Rectal smooth muscle tissue (tissue), 1 donor: Measurements from ENCODE around the gene TMEM164.

Experiments used
- H3K27ac ChIP-seq: one replicate; pipeline ENCODE4 v1.7.0; 2013; ENCODE audit warnings: low read depth, low read length, inconsistent platforms
- H3K27me3 ChIP-seq: one replicate; pipeline ENCODE4 v1.7.0; 2013; ENCODE audit warnings: low read length; ENCODE audit not compliant: control insufficient read depth, insufficient read depth
- H3K36me3 ChIP-seq: one replicate; pipeline ENCODE4 v1.7.0; 2013; ENCODE audit warnings: low read length; ENCODE audit not compliant: control insufficient read depth, insufficient read depth
- H3K4me1 ChIP-seq: one replicate; pipeline ENCODE4 v1.7.0; 2013; ENCODE audit warnings: low read length; ENCODE audit not compliant: control insufficient read depth, insufficient read depth
- H3K4me3 ChIP-seq: one replicate; pipeline ENCODE4 v1.7.0; 2013; ENCODE audit warnings: low read length
- H3K9ac ChIP-seq: one replicate; pipeline ENCODE4 v1.7.0; 2013; ENCODE audit warnings: low read length

The TMEM164 gene

DNA sequence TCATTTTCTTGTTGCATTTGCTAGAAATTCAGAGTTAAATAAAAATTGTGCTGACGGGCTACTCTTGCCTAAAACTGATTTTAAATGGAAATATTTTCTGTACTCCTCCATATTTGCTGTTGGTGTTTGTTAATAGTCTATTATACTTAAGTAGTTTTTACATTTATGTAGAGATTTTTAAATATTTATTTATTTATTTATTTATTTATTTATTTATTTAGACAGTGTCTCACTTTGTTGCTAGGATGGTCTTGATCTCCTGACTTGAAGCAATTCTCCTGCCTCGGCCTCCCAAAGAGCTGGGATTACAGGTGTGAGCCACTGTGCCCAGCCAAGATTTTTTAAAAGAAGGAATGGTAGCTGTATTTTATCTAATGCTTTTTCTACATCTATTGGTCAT lies 68.1 kb downstream of the TMEM164 start:
- Histone ChIP-seq H3K36me3 (no peaks in the 10 kb centered on the region), H3K27me3 (no peaks in the 10 kb centered on the region), H3K9ac (no peak overlapping the region), H3K4me3 (no peak overlapping the region), H3K27ac (no peak overlapping the region), H3K4me1 (no peaks in the 10 kb centered on the region)

- H3K27me3 ChIP-seq = peaks cover 3% of the 10 kb centered on the region
- no peak overlapping the region for H3K4me3 ChIP-seq
- H3K9ac ChIP-seq = no peak overlapping the region
- no peak overlapping the region for H3K27ac ChIP-seq
- H3K4me1 ChIP-seq = no peaks in the 10 kb centered on the region
- no peaks in the 10 kb centered on the region for H3K36me3 ChIP-seq
These were observed 78.4 kb downstream of the TMEM164 start for GRCh38 chrX:110081320-110081719.

- H3K4me3 ChIP-seq = no peak overlapping the region
- peaks cover 3% of the 10 kb centered on the region for H3K27me3 ChIP-seq
- no peak overlapping the region for H3K9ac ChIP-seq
- H3K27ac ChIP-seq = peak overlapping the region; percentile 51
- no peaks in the 10 kb centered on the region for H3K36me3 ChIP-seq
- H3K4me1 ChIP-seq = no peaks in the 10 kb centered on the region
These were observed 78.8 kb downstream of the TMEM164 start for GRCh38 chrX:110081740-110082139.

DNA sequence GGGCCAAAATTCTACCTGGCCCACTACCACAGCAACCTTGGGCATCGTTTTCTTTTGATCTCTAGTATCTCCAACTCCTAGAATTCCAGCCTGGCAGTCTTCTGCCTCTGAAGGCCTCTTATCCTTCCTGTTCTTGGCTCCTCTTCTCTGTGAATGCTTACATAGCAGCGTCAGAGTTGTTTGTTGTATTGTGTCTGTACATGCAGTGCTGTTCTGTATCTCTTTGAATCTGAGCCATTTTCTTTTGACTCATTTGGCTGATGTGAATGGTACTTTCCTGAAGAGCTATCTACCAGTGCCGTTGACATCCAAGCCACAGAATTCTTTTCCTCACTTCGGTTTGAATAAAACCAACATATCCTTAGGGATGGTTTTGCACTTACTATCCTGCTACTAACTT lies 79.2 kb downstream of the TMEM164 start:
- Histone ChIP-seq H3K27ac (peak overlapping the region; percentile 51), H3K9ac (no peak overlapping the region)

GRCh38 chrX:110086162-110086915 lies 83.4 kb downstream of the TMEM164 start:
- no peaks in the 10 kb centered on the region for H3K4me1 ChIP-seq
- H3K36me3 ChIP-seq = no peaks in the 10 kb centered on the region
- H3K4me3 ChIP-seq = no peak overlapping the region
- H3K27me3 ChIP-seq = peaks cover 3% of the 10 kb centered on the region
- H3K27ac ChIP-seq = no peak overlapping the region
- H3K9ac ChIP-seq = no peak overlapping the region

More for the DNA sequence above, 79.2 kb downstream of the TMEM164 start:
- Histone ChIP-seq H3K36me3 (no peaks in the 10 kb centered on the region), H3K4me3 (no peak overlapping the region), H3K4me1 (no peaks in the 10 kb centered on the region), H3K27me3 (peaks cover 3% of the 10 kb centered on the region)

DNA sequence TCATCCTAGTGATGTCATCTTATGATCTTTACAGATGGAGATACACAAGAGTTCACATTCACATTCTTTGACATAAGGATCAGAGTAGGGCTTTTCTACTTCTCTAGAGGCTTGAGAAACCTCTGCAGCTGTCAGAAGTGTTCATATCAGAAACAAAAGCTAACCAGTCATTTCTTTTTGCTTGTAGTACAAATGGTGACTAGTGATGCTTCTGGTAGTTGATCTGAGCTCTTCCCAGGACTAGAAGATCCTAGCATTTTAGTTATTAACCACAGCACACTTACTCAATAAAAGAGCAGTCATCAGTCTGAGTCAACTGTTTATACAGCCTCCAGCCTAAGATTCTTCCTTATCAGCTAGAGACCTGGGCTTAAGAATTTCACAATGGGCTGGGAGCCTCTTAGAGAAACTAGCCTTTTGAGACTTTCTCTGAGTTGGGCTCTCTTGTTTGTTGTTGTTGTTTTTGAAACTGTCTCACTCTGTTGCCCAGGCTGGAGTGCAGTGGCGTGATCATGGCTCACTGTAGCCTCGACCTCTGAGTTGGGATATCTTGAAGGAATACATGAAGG lies 84.1 kb downstream of the TMEM164 start:
- Histone ChIP-seq H3K27me3 (no peaks in the 10 kb centered on the region), H3K9ac (no peak overlapping the region), H3K27ac (no peak overlapping the region), H3K36me3 (no peaks in the 10 kb centered on the region), H3K4me1 (no peaks in the 10 kb centered on the region), H3K4me3 (no peak overlapping the region)

GRCh38 chrX:110087485-110088356 lies 84.8 kb downstream of the TMEM164 start:
- Histone ChIP-seq H3K9ac (no peak overlapping the region), H3K27ac (no peak overlapping the region), H3K27me3 (no peaks in the 10 kb centered on the region), H3K36me3 (no peaks in the 10 kb centered on the region), H3K4me1 (no peaks in the 10 kb centered on the region), H3K4me3 (no peak overlapping the region)

DNA sequence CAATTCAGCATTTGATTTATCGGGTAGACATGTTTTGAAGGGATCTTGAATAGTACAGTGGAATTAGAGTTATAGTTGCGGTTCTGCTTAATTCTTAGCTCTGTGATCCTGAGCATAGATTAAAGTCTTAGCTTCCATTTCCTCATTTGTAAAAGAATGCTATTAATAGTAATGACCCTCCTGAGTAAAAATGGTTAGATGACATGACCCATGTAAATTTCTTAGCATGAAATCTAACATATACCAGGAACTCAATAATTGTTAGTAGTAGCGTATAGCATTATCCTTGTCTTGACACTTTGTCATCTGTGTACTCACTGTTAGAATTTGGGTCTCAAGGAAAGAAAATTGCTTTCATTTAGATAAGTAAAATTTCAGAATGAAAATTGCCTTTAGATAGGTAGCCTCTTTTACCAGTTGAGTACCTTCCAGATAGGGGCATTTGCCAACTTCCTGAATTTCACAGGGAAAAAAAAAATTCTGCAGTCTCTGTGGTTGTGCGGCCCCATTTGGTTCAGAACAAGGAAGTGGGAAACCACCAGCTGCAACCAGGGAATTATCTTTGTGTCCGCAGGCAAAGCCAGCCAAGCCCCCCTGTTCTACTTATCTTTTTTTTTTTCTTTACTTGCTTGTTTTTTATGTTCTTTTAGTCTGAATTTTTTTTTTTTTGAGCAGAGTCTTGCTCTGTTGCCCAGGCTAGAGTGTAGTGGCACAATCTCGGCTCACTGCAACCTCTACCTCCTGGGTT lies 86.9 kb downstream of the TMEM164 start:
- no peaks in the 10 kb centered on the region for H3K36me3 ChIP-seq

GRCh38 chrX:110097920-110098319 lies 95.0 kb downstream of the TMEM164 start:
- no peak overlapping the region for H3K9ac ChIP-seq
- no peaks in the 10 kb centered on the region for H3K4me1 ChIP-seq
- H3K36me3 ChIP-seq = no peaks in the 10 kb centered on the region
- H3K4me3 ChIP-seq = no peak overlapping the region
- H3K27me3 ChIP-seq = no peaks in the 10 kb centered on the region
- no peak overlapping the region for H3K27ac ChIP-seq

More for the DNA sequence above, 86.9 kb downstream of the TMEM164 start:
- Histone ChIP-seq H3K4me1 (no peaks in the 10 kb centered on the region), H3K27ac (no peak overlapping the region), H3K27me3 (no peaks in the 10 kb centered on the region), H3K4me3 (no peak overlapping the region), H3K9ac (no peak overlapping the region)

DNA sequence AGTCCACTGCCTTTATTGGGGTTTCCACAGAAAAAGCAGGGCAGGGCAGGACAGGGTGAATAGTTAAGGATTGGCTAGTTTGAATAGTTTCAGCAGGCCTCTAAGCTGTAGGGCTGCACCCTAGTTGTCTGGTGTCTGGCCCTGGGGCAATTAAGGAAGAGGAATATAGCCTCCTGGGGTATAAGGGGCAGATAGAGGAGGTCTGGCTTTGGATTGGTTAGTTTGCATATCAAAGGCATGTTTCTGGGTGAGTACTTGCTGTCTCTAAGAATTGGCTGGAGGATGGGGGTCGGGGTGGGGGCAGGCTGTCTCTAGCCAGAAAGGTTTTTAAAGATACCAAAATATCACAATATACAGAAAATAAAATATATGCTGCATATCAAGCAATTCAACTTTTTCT lies 100.4 kb downstream of the TMEM164 start:
- Histone ChIP-seq H3K36me3 (no peaks in the 10 kb centered on the region), H3K27me3 (no peaks in the 10 kb centered on the region), H3K27ac (no peak overlapping the region), H3K4me1 (no peaks in the 10 kb centered on the region), H3K9ac (no peak overlapping the region), H3K4me3 (no peak overlapping the region)

GRCh38 chrX:110104078-110104477 lies 101.2 kb downstream of the TMEM164 start:
- Histone ChIP-seq H3K27me3 (no peaks in the 10 kb centered on the region), H3K36me3 (no peaks in the 10 kb centered on the region), H3K4me3 (no peak overlapping the region), H3K9ac (no peak overlapping the region), H3K27ac (no peak overlapping the region), H3K4me1 (no peaks in the 10 kb centered on the region)

- H3K27me3 ChIP-seq = no peaks in the 10 kb centered on the region
- H3K4me3 ChIP-seq = no peak overlapping the region
- no peaks in the 10 kb centered on the region for H3K36me3 ChIP-seq
- no peak overlapping the region for H3K9ac ChIP-seq
- H3K4me1 ChIP-seq = no peaks in the 10 kb centered on the region
- no peak overlapping the region for H3K27ac ChIP-seq
These were observed 105.5 kb downstream of the TMEM164 start for GRCh38 chrX:110108381-110108821.
